Measurements from ENCODE around the gene DUOX2. TPM values are rescaled to one million over a fixed set of nuclear protein-coding genes. Genes with fewer than 3 reads are reported as not detected.
"Not testable (repeated sequence)": the region's sequence is repeated elsewhere in the genome, so short reads cannot be mapped to it uniquely, and the experiment has no call there.

DUOX2 gene
- polyA plus RNA-seq, 1 donor (not counting 4 experiments of a cell fraction or from before 2014, with no cell fraction given) = 0.31 TPM

GRCh38 chr15:45042859-45043258 lies 71.1 kb downstream of the DUOX2 start:
- H3K79me2 ChIP-seq (ENCODE audit: control insufficient read depth, insufficient read depth, low read length); H4K20me1 ChIP-seq (ENCODE audit: control insufficient read depth, extremely low read depth, insufficient read depth, low read length); H3K4me1 ChIP-seq (ENCODE audit: control insufficient read depth, extremely low read depth, insufficient read depth, low read length); H3K27ac ChIP-seq (ENCODE audit: control insufficient read depth, insufficient read depth, low read length); DNase-seq (ENCODE audit: low read depth, low spot score); dilution Hi-C loops (cut with MboI; ENCODE audit: extremely low pct_ligation_motif_present, low sequenced_read_pairs); H3K27me3 ChIP-seq (ENCODE audit: control insufficient read depth, extremely low read depth, insufficient read depth, low read length); H3K9me3 ChIP-seq (ENCODE audit: control insufficient read depth, low read depth, low read length); H2AFZ ChIP-seq (ENCODE audit: control insufficient read depth, low read length); FAIRE-seq; H3K4me3 ChIP-seq (ENCODE audit: control insufficient read depth in 2 of 3, extremely low read depth in 1 of 3, insufficient read depth in 2 of 3, low read depth in 1 of 3, low read length in 3 of 3); H3K4me2 ChIP-seq (ENCODE audit: control insufficient read depth, extremely low read depth, insufficient read depth, low read depth, low read length); H3K36me3 ChIP-seq (ENCODE audit: control insufficient read depth in 2 of 2, extremely low read depth in 1 of 2, insufficient read depth in 2 of 2, low read length in 2 of 2); H3K9me1 ChIP-seq (ENCODE audit: control insufficient read depth, extremely low read depth, insufficient read depth, low read length); H3K9ac ChIP-seq (ENCODE audit: control insufficient read depth, extremely low read depth, insufficient read depth, low read length): not testable (repeated sequence)

Small RNA genes lying within 50 kb of the gene (small RNA-seq; reads per million reads assigned to genes)
- 0 reads per million in 3 experiments for gene RF00019 (ENCODE audit: insufficient read length in 3 of 3, low read depth in 3 of 3, low replicate concordance in 1 of 3)

Other genes with a start within 250 kb of the DUOX2 start
- not detected in 3 replicates for gene TERB2, start 157.5 kb downstream of the DUOX2 start, polyA plus RNA-seq
- gene SORD, start 91.0 kb downstream of the DUOX2 start, polyA plus RNA-seq = 43.9 to 51.3 TPM (median 46.7 TPM) in 3 replicates
- not detected in 3 replicates for gene DUOXA2, start 154 bp upstream of the DUOX2 start, polyA plus RNA-seq
- gene DUOXA1, start 15.7 kb upstream of the DUOX2 start, polyA plus RNA-seq = 14.1 to 37.2 TPM (median 15.1 TPM) in 3 replicates
- gene DUOX1, start 15.8 kb upstream of the DUOX2 start, polyA plus RNA-seq = 13.6 to 32.5 TPM (median 16.3 TPM) in 3 replicates
- gene SHF, start 73.8 kb upstream of the DUOX2 start, polyA plus RNA-seq = 0.24 to 0.57 TPM (median 0.26 TPM) in 3 replicates
- gene SLC28A2, start 138.1 kb upstream of the DUOX2 start, polyA plus RNA-seq = not detected in 3 replicates

Measured in keratinocyte (primary cell).